NB4 (cell line): ENCODE results near the gene REEP3.

Source experiments
- POLR2A ChIP-seq: IDR thresholded peaks from 2 replicates; pipeline ENCODE4 v1.6.1; 2011; ENCODE audit warnings: mild to moderate bottlenecking; ENCODE audit not compliant: insufficient read length; ENCODE audit errors: extremely low read depth
- TF ChIP-seq, protein P1 (sequence below): IDR thresholded peaks from one replicate; pipeline ENCODE4 v1.5.1; 2012; ENCODE audit warnings: low read depth, low read length

DNA sequence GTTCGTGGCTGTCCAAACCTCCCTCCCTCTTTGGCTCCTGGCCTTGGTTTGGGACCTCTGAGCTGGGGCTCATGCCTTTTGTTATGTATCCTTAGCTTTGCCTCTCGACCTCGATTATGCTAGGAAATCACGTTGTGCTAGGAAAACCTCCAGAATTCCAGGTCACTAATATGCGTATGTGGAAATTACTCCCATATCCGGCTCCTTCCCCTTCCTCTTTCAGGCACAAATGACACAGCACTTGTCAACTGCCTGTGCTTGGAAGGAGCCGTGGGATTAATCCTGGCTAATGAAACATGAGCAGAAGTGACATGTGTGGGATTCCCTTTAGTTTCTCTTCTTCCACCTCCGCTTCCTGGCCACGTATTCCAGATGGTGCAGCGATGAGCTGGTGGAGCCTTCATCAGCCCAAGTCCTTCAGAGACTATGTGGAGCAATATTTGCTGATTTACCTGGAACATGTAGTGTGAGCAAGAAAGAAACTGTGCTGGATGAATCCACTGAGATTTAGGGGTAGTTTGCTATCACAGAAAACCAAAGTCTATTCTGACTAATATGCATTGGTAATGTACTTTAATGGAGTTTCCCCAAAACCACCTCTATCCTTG is 149.2 kb downstream of the REEP3 start:
- TF ChIP-seq, protein P1, sequence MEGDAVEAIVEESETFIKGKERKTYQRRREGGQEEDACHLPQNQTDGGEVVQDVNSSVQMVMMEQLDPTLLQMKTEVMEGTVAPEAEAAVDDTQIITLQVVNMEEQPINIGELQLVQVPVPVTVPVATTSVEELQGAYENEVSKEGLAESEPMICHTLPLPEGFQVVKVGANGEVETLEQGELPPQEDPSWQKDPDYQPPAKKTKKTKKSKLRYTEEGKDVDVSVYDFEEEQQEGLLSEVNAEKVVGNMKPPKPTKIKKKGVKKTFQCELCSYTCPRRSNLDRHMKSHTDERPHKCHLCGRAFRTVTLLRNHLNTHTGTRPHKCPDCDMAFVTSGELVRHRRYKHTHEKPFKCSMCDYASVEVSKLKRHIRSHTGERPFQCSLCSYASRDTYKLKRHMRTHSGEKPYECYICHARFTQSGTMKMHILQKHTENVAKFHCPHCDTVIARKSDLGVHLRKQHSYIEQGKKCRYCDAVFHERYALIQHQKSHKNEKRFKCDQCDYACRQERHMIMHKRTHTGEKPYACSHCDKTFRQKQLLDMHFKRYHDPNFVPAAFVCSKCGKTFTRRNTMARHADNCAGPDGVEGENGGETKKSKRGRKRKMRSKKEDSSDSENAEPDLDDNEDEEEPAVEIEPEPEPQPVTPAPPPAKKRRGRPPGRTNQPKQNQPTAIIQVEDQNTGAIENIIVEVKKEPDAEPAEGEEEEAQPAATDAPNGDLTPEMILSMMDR = no peak
- TF ChIP-seq POLR2A = no peak
